Astrocyte of the hippocampus (primary cell): ENCODE data around the gene DYNC2H1.

Experiments used
- DNase-seq: peaks from one replicate; pipeline ENCODE4 v3.0.0; 2011; ENCODE audit warnings: low read depth, low spot score

DYNC2H1 gene

DNA sequence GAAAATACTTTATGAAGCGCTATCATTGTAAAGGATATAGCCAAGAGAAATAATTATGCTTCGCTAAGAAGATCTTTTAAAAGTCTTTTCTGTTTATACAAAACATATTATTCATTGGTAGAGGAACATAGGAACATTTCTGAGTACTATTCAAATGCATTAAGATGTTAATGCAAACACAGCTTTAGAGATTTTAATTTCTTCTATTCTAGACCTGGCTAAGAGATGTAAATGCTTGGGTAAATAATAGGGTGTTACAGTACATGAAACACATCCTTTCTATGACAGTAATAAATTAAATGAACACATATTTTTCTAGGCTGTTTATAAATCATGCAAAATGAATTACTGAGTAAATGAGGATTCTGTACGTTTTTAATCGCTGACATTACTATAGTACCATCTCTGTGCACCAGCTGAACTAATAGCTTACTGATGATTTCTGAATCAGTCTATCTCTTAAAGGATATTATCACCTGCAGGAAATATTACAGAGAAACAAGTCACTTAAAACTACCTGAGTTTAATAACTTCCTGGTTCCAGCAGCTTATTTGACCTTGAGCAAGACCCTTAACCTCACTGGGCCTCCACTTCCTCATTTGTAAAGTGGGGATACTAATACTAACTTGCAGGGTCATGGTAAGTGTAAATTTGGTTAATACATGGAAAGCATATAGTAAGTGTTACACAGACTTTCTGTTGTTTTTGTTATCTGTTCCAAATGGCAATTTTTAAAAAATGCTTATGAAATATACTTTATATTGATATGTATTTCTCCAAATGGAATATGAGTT, 344.9 kb downstream of the DYNC2H1 start:
- no peak for DNase-seq

GRCh38 chr11:103464420-103464819, 355.2 kb downstream of the DYNC2H1 start:
- no peak for DNase-seq

GRCh38 chr11:103465555-103466140, 356.4 kb downstream of the DYNC2H1 start:
- no peak for DNase-seq

DNA sequence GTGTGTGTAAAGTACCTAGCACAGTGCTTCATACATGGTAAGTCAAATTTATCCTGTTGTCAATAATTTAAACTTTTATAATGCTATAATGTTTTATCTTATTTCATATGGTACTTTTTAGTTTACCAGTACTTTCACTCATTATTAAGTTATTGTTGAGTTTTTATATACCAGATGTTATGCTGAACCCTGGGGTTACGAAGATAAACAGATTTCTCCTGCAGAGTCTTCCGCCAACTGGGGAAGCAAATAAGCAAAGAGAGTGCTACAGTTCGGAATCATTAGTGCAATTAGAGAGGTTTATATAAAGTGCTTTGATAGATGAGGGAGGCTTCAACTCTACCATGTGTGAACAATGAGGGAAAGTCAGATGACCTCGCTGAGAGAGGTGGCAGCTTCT, 362.3 kb downstream of the DYNC2H1 start:
- no peak for DNase-seq

DNA sequence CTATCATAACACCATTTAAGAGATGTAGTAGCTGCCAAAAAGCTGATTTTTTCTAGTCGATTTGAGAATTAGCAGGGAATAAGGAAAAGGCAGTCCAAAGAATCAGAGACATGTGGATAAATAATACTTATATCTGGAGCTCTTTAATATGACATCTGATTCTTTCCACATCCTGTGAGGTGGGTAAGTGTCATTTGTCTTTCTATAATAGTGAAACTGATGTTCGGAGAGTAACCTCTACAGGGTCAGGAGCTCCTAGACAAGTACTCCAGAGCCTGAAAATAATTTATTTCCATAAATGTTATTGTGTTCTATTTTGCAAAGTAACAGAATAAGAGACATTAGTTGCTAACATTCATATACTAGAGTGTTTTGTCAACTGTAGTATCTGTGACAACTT, 367.6 kb downstream of the DYNC2H1 start:
- no peak for DNase-seq

- no peak for DNase-seq
Measured at GRCh38 chr11:103480421-103480820, 371.2 kb downstream of the DYNC2H1 start.

- no peak for DNase-seq
Measured at GRCh38 chr11:103483996-103484395, 374.8 kb downstream of the DYNC2H1 start.

DNA sequence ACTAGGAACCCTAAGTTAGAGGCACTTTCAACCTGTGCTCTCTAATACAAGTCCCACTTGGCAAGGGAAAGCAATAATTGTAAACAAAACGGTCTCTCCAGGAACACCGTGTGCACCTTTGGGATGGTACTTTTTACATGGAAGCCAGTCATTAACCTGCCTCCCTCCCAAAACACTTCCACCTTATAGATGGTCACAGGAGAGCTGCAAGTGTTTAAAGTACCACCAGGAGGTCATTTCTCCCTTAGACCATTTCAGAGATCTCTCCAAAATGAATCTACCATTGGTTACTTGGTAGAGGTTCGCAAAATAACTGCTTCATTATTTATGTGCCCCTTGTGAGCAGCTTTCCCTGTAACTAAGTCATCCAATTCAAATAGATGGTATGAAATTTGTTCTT, 375.3 kb downstream of the DYNC2H1 start:
- DNase-seq, result no peak

GRCh38 chr11:103486604-103487003, 377.4 kb downstream of the DYNC2H1 start:
- DNase-seq, result no peak

DNA sequence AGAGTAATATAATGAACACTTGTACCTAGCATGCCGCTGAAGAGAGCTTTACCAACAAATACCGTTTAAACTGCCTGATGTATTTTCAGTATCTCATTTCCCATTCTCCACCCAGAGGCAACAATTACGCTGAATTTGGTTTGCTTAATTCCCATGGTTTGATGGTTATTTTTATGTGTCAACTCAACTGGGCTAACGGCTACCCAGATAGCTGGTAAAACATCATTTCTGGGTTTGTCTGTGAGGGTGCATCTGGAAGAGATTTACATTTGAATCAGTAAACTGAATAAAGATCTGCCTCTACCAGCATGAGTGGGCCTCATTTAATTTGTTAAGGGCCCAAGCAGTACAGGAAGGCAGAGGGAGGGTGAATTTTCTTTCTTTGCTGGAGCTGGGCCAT, 377.9 kb downstream of the DYNC2H1 start:
- DNase-seq, result no peak

GRCh38 chr11:103488031-103488461, 378.8 kb downstream of the DYNC2H1 start:
- DNase-seq, result peak; percentile 75

DNA sequence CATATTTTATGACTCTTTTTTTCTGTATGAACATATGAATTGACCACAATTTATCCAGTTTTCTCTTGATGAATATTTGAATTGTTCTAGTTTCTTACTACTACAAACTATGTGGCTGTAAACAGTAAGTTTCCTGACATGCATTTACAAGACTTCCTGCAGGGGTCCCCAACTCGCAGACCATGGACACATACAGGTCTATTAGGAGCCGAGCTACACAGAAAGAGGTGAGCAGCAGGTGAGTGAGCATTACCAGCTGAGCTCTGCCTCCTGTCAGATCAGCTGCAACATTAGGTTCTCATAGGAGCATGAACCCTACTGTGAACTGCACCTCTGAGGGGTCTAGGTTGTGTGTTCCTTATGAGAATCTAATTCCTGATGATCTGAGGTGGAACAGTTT, 379.4 kb downstream of the DYNC2H1 start:
- no peak for DNase-seq

DNA sequence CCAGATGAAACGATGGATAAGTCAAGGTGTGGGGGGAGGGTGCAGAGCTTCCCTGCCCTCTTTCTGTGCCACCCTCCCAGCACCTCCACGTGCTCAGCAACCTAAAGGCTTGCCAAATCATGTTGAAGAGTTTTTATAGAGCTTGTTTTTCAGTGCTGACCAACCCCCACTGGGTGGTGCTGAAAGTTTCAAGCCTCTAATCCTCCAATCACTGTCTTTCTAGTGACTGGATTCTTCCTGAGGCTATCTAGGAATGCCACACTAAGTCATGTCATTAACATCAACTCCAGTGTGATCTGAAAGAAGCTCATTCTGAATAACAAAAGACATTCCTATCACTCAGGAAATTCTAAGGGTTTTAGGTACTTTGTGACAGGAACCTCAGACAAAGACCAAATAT, 382.6 kb downstream of the DYNC2H1 start:
- DNase-seq, result no peak

DNA sequence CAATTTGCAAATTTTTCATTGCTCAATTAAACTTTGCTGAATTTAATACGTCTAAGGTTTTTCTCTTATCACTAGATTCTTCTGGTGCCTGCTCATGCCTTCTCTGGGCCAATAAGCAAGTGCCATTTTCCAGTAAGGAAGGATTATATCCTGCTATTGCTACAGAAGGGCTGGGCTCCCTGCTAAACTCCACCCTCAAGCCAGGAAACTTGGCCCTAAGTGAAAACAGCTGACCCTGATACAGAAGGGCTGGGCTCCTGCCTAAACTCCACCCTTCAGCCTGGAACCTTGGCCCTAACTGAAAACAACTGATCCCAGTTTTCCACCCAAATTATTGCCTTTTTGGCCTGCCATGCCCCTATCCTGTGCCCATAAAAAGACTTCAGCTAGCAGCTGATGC, 385.3 kb downstream of the DYNC2H1 start:
- DNase-seq, result no peak

DNA sequence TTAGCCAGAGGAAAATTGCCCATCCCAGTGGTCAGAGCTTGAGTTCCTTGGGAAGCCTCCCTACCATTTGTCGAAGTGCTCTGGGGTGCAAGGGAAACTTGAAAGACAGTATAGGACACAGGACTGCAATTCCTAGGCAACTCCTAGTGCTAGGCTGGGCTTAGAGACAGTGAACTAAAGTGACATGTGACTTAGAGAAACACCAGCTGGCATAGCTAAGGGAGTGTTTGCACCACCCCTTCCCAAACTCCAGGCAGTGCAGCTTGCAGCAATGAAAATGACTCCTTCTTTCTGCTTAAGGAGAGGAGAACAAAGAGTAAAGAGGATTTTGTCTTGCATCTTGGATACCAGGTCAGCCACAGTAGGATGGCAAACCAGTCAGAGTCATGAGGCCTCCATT, 388.0 kb downstream of the DYNC2H1 start:
- DNase-seq, result no peak

DNA sequence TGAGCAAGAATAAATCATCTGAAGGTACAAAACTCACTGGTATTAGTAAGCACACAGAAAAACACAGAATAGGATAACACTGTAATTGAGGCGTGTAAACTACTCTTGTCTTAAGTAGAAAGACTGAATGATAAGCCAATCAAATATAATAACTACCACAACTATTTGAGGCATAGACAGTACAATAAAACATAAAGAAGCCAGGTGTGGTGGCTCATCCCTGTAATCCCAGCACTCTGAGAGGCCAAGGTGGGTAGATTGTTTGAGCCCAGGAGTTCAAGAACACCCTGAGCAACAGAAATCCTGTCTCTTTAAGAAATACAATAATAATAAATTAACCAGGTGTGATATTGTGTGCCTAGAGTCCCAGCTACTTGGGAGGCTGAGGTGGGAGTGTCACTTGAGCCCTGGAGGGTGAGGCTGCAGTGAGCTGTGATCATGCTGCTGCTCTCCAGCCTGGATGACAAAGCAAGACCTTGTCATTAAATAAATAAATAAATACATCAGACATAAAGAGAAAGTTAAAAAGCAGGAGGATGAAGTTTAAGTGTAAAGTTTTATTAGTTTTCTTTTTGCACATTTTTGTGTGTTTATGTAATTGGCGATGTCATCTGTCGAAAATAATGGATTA, 390.6 kb downstream of the DYNC2H1 start:
- DNase-seq, result no peak

DNA sequence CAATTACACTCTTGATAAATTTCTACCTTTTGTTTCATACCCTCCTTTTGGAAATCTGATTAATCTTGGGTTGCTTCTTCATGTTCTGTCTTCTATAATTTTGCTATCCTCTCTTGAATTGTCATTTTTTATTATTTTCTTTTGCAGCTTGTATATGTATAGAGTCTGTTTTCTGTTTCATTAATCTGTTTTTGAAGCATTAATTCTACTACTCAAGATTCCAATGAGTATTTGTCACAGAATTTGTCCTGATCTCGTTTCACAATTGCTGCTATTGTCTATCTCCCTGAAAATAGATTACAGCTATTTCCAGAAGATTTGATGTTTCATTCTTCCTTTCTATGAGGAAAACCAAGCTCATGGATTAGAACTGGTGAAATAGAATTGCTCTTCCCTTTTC, 406.1 kb downstream of the DYNC2H1 start:
- no peak for DNase-seq

DNA sequence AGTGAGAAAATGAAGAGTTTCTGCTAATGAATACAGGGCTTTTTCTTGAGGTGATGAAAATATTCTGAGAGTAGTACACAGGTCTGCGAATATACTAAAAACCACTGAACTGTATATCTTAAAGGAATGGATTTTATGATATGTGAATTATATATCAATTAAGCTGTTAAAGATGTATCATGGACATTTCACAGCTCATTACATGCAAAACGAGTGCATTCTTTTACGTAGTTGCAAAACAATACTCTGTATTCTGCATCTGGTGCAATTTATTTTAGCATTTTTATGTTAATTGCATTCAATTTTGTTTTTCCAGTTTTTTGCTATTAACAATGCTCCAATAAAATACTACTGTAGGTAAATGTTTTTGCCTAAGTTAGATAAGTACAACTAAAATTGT, 411.6 kb downstream of the DYNC2H1 start:
- no peak for DNase-seq

GRCh38 chr11:103525069-103525468, 415.8 kb downstream of the DYNC2H1 start:
- DNase-seq, result peak; percentile 66

GRCh38 chr11:103528046-103528445, 418.8 kb downstream of the DYNC2H1 start:
- DNase-seq, result no peak

- peak; percentile 47 for DNase-seq
Measured at GRCh38 chr11:103528596-103528995, 419.4 kb downstream of the DYNC2H1 start.

DNA sequence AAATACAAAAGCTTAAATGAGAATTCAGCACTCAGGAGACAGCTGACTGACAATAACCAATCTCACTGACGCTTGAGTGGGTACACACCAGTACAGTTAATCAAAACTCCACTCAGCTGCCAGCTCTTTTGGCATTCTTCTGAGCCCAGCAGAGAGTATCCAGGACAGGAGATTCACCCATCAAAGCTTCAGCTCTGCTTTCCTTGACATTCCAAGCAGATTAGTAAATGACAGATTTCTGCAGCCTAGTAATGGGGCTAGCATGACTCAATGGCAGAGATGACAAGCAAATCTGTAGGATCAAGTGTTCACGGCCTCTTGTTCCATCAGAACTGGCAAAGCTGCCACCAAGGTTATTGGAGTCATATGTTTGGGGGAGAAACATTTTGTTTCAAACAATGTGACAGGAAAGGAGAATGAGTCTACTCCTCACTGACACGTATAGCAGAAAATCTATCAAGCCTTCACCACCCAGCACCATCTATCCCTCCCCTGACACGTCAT, 420.0 kb downstream of the DYNC2H1 start:
- peak; percentile 50 for DNase-seq
